Measurements from ENCODE around the gene NELL2.

GRCh38 chr12:44459569-44459968 is 416.5 kb downstream of the NELL2 start:
- TF ChIP-seq POLR2A (IDR thresholded peaks at IDR 0.05) = no peak
- TF ChIP-seq, protein P1, sequence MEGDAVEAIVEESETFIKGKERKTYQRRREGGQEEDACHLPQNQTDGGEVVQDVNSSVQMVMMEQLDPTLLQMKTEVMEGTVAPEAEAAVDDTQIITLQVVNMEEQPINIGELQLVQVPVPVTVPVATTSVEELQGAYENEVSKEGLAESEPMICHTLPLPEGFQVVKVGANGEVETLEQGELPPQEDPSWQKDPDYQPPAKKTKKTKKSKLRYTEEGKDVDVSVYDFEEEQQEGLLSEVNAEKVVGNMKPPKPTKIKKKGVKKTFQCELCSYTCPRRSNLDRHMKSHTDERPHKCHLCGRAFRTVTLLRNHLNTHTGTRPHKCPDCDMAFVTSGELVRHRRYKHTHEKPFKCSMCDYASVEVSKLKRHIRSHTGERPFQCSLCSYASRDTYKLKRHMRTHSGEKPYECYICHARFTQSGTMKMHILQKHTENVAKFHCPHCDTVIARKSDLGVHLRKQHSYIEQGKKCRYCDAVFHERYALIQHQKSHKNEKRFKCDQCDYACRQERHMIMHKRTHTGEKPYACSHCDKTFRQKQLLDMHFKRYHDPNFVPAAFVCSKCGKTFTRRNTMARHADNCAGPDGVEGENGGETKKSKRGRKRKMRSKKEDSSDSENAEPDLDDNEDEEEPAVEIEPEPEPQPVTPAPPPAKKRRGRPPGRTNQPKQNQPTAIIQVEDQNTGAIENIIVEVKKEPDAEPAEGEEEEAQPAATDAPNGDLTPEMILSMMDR (IDR thresholded peaks at IDR 0.05) = no peak

All from lower leg skin (tissue), 3 donors.